ENCODE data around the gene OTX2. TPM values are rescaled to one million over a fixed set of nuclear protein-coding genes. Genes with fewer than 3 reads are reported as not detected.

OTX2 gene
- total RNA-seq (2014; rRNA removed; shearing (Covaris generic)) (21.2 and 23.9 TPM in 2 replicates), polyA plus RNA-seq (2016; fragmentation: Nextera tagmentation; extraction: Ambion mirVana) (13.6 and 16.5 TPM in 2 replicates)
- long read RNA-seq, transcript OTX2-204 (2 exons, 835 nt), result minor isoform, 5 of 20 reads
- long read RNA-seq, transcript OTX2-202 (3 exons, 1,082 nt), result major isoform, 13 of 20 reads
- long read RNA-seq, partial matches to known transcripts, result 0 of 20 reads
- long read RNA-seq, other reads (novel, unspliced or antisense), result 2 of 20 reads

DNA sequence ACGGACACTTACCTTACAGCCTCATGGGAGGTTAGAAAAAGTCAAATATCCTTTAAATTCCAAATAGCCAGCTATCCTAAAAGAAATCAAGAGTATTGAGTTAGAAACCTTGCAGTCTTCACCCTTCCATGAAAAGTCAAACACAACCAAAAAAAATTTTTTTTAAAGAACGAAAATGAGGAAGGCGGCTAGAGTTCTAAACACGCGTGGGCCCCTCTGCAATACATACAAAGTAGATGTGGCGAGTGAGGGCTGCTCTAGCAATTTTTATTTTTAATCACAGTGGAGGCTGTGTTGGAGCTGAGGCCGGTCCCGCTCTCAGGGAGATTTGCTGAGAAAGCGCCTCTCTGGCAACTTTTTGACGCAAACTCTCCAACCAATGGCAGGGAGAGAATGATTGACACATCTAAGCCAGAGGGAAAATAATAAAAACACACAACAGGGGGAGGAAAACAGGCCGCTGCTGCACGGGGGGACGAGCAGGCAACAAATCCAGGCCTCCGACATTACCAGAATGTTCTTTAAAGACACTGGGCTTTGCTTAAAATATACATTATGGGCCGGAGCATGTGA lies at the start of gene OTX2:
OTX2 (minus strand) TSS at position 333 of the 573 bp plus-strand sequence. CDS start 5,023 bp downstream, outside the sequence.
- no peak within 1 kb of the TSS for H3K27ac ChIP-seq (ENCODE audit: low read depth)
- H3K27ac Mint-ChIP-seq, result no peak within 1 kb of the TSS
- no peak for ATAC-seq

DNA sequence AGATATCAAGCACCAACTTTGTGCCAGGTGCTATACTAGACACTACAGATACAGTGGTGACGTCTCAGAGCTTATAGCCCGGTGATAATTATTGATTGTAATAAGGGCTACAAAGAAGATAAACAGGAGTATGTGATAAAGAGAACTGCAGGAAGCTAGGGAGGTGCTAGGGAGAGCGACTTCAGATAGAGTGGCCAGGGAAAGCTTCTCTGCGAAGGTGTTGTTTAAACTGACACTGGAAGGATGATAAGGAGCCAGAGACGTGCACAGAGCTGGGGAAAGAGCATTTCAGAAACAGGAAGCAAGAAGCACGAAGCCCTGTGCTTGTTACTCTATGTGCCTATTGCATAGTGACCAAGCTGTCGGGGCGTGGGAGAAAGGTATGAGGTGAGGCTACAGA lies 48.1 kb upstream of the OTX2 start:
- ATAC-seq, result no peak
- H3K4me1 ChIP-seq (ENCODE audit: insufficient read depth), result peaks cover 55% of the 10 kb centered on the region
- no peaks in the 10 kb centered on the region for H3K36me3 ChIP-seq (ENCODE audit: insufficient read depth)
- H3K27ac ChIP-seq (ENCODE audit: low read depth), result no peak overlapping the region
- no peak overlapping the region for H3K27ac Mint-ChIP-seq
- H3K4me1 Mint-ChIP-seq, result peaks cover 55% of the 10 kb centered on the region
- DNase-seq (ENCODE audit: low spot score), result peak; percentile 31
- peaks cover 26% of the 10 kb centered on the region for H3K27me3 ChIP-seq (ENCODE audit: insufficient read depth)
- peaks cover 6% of the 10 kb centered on the region for H3K27me3 Mint-ChIP-seq (ENCODE audit: insufficient read depth, low read depth, poor library complexity)
- no peak overlapping the region for H3K4me3 Mint-ChIP-seq
- H3K9me2 ChIP-seq (ENCODE audit: insufficient read depth), result no peaks in the 10 kb centered on the region
- no peak overlapping the region for H3K4me2 ChIP-seq
- H4K20me1 ChIP-seq (replicated peaks; ENCODE audit: insufficient read depth), result no peaks in the 10 kb centered on the region
- H3K36me3 Mint-ChIP-seq (ENCODE audit: low read depth), result no peaks in the 10 kb centered on the region
- no peak overlapping the region for H2AFZ ChIP-seq
- 0 out of 2 replicates have a peak, but pooled peaks cover 9% of the 10 kb centered on the region for H3F3A ChIP-seq (replicated peaks; ENCODE audit: low read depth)
- H3K9me3 Mint-ChIP-seq, result no peaks in the 10 kb centered on the region
- H3K79me2 ChIP-seq (replicated peaks; ENCODE audit: insufficient read depth), result no peaks in the 10 kb centered on the region
- H3K4me3 ChIP-seq, result no peak overlapping the region
- TF ChIP-seq, protein P1, sequence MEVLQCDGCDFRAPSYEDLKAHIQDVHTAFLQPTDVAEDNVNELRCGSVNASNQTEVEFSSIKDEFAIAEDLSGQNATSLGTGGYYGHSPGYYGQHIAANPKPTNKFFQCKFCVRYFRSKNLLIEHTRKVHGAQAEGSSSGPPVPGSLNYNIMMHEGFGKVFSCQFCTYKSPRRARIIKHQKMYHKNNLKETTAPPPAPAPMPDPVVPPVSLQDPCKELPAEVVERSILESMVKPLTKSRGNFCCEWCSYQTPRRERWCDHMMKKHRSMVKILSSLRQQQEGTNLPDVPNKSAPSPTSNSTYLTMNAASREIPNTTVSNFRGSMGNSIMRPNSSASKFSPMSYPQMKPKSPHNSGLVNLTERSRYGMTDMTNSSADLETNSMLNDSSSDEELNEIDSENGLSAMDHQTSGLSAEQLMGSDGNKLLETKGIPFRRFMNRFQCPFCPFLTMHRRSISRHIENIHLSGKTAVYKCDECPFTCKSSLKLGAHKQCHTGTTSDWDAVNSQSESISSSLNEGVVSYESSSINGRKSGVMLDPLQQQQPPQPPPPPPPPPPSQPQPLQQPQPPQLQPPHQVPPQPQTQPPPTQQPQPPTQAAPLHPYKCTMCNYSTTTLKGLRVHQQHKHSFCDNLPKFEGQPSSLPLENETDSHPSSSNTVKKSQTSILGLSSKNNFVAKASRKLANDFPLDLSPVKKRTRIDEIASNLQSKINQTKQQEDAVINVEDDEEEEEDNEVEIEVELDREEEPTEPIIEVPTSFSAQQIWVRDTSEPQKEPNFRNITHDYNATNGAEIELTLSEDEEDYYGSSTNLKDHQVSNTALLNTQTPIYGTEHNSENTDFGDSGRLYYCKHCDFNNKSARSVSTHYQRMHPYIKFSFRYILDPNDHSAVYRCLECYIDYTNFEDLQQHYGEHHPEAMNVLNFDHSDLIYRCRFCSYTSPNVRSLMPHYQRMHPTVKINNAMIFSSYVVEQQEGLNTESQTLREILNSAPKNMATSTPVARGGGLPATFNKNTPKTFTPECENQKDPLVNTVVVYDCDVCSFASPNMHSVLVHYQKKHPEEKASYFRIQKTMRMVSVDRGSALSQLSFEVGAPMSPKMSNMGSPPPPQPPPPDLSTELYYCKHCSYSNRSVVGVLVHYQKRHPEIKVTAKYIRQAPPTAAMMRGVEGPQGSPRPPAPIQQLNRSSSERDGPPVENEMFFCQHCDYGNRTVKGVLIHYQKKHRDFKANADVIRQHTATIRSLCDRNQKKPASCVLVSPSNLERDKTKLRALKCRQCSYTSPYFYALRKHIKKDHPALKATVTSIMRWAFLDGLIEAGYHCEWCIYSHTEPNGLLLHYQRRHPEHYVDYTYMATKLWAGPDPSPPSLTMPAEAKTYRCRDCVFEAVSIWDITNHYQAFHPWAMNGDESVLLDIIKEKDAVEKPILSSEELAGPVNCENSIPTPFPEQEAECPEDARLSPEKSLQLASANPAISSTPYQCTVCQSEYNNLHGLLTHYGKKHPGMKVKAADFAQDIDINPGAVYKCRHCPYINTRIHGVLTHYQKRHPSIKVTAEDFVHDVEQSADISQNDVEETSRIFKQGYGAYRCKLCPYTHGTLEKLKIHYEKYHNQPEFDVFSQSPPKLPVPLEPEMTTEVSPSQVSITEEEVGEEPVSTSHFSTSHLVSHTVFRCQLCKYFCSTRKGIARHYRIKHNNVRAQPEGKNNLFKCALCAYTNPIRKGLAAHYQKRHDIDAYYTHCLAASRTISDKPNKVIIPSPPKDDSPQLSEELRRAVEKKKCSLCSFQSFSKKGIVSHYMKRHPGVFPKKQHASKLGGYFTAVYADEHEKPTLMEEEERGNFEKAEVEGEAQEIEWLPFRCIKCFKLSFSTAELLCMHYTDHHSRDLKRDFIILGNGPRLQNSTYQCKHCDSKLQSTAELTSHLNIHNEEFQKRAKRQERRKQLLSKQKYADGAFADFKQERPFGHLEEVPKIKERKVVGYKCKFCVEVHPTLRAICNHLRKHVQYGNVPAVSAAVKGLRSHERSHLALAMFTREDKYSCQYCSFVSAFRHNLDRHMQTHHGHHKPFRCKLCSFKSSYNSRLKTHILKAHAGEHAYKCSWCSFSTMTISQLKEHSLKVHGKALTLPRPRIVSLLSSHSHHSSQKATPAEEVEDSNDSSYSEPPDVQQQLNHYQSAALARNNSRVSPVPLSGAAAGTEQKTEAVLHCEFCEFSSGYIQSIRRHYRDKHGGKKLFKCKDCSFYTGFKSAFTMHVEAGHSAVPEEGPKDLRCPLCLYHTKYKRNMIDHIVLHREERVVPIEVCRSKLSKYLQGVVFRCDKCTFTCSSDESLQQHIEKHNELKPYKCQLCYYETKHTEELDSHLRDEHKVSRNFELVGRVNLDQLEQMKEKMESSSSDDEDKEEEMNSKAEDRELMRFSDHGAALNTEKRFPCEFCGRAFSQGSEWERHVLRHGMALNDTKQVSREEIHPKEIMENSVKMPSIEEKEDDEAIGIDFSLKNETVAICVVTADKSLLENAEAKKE (CRISPR knock-in tag; IDR thresholded peaks at IDR 0.05), result no peak
- no peak for TF ChIP-seq ZNF114 (CRISPR knock-in tag; IDR thresholded peaks at IDR 0.05)
- no peak for TF ChIP-seq ZNF331 (CRISPR knock-in tag; IDR thresholded peaks at IDR 0.05; ENCODE audit: low read depth)
- TF ChIP-seq, protein P2, sequence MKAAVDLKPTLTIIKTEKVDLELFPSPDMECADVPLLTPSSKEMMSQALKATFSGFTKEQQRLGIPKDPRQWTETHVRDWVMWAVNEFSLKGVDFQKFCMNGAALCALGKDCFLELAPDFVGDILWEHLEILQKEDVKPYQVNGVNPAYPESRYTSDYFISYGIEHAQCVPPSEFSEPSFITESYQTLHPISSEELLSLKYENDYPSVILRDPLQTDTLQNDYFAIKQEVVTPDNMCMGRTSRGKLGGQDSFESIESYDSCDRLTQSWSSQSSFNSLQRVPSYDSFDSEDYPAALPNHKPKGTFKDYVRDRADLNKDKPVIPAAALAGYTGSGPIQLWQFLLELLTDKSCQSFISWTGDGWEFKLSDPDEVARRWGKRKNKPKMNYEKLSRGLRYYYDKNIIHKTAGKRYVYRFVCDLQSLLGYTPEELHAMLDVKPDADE (IDR thresholded peaks at IDR 0.05), result no peak
- TF ChIP-seq NANOG (IDR thresholded peaks at IDR 0.05; ENCODE audit: borderline replicate concordance), result no peak
- no peak for TF ChIP-seq POLR2AphosphoS5 (IDR thresholded peaks at IDR 0.05; ENCODE audit: low read depth)
- no peak for TF ChIP-seq JUNB (IDR thresholded peaks at IDR 0.05; ENCODE audit: unreplicated experiment)
- TF ChIP-seq EZH2 (IDR thresholded peaks at IDR 0.05; ENCODE audit: low read depth, unreplicated experiment), result no peak
- TF ChIP-seq, protein P3, sequence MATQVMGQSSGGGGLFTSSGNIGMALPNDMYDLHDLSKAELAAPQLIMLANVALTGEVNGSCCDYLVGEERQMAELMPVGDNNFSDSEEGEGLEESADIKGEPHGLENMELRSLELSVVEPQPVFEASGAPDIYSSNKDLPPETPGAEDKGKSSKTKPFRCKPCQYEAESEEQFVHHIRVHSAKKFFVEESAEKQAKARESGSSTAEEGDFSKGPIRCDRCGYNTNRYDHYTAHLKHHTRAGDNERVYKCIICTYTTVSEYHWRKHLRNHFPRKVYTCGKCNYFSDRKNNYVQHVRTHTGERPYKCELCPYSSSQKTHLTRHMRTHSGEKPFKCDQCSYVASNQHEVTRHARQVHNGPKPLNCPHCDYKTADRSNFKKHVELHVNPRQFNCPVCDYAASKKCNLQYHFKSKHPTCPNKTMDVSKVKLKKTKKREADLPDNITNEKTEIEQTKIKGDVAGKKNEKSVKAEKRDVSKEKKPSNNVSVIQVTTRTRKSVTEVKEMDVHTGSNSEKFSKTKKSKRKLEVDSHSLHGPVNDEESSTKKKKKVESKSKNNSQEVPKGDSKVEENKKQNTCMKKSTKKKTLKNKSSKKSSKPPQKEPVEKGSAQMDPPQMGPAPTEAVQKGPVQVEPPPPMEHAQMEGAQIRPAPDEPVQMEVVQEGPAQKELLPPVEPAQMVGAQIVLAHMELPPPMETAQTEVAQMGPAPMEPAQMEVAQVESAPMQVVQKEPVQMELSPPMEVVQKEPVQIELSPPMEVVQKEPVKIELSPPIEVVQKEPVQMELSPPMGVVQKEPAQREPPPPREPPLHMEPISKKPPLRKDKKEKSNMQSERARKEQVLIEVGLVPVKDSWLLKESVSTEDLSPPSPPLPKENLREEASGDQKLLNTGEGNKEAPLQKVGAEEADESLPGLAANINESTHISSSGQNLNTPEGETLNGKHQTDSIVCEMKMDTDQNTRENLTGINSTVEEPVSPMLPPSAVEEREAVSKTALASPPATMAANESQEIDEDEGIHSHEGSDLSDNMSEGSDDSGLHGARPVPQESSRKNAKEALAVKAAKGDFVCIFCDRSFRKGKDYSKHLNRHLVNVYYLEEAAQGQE (IDR thresholded peaks at IDR 0.05; ENCODE audit: unreplicated experiment), result no peak

More for the DNA sequence above, at the start of gene OTX2:
- peaks cover 82% of the 10 kb centered on the region for H3K27me3 ChIP-seq (ENCODE audit: insufficient read depth)
- peak; percentile 50 for DNase-seq (ENCODE audit: low spot score)
- peak within 1 kb of the TSS; percentile 89 for H3K4me2 ChIP-seq
- H4K20me1 ChIP-seq (replicated peaks; ENCODE audit: insufficient read depth), result no peaks in the 10 kb centered on the region
- H2AFZ ChIP-seq, result peak within 1 kb of the TSS; percentile 72; the same call in 1 of the 2 replicates
- H3K36me3 Mint-ChIP-seq (ENCODE audit: low read depth), result no peaks in the 10 kb centered on the region
- peaks cover 22% of the 10 kb centered on the region; the same call in 1 of the 2 replicates for H3F3A ChIP-seq (replicated peaks; ENCODE audit: low read depth)
- H3K4me1 ChIP-seq (ENCODE audit: insufficient read depth), result peaks cover 56% of the 10 kb centered on the region
- H3K4me3 Mint-ChIP-seq, result peak within 1 kb of the TSS; percentile 93
- H3K4me3 ChIP-seq, result peak within 1 kb of the TSS; percentile 61
- peaks cover 65% of the 10 kb centered on the region for H3K4me1 Mint-ChIP-seq
- no peaks in the 10 kb centered on the region for H3K9me2 ChIP-seq (ENCODE audit: insufficient read depth)
- no peaks in the 10 kb centered on the region for H3K36me3 ChIP-seq (ENCODE audit: insufficient read depth)
- TF ChIP-seq STAT1 (IDR thresholded peaks at IDR 0.05; ENCODE audit: unreplicated experiment) (no peak), EZH2 (IDR thresholded peaks at IDR 0.05; ENCODE audit: low read depth, unreplicated experiment) (peak; percentile 73)
- peaks cover under 1% of the 10 kb centered on the region for H3K79me2 ChIP-seq (replicated peaks; ENCODE audit: insufficient read depth)
- H3K27me3 Mint-ChIP-seq (ENCODE audit: insufficient read depth, low read depth, poor library complexity), result peaks cover 80% of the 10 kb centered on the region
- no peaks in the 10 kb centered on the region; the same call in 2 of the 3 replicates for H3K9me3 Mint-ChIP-seq
